Transverse colon (tissue), 4 donors: ENCODE data around the gene DNAAF8. TPM values are rescaled to one million over a fixed set of nuclear protein-coding genes. Genes with fewer than 3 reads are reported as not detected.
A peak's percentile ranks its signal among the peaks of the same experiment; 100 is the strongest.

Experiments
- DNase-seq: peaks from one replicate; pipeline ENCODE4 v3.0.0-alpha.2; 2019
- H3K27ac ChIP-seq, 4 donors: fragments of 200-600 bp; sonication (generic); 2 replicates each; pipeline ENCODE4 v1.5.1; 2016 to 2018; ENCODE audit warnings: inconsistent platforms in 4 of 4
- H3K27me3 ChIP-seq: fragments of 200-600 bp; sonication (generic); 2 replicates; pipeline ENCODE4 v1.5.1; 2017; ENCODE audit warnings: inconsistent platforms
- H3K36me3 ChIP-seq, 4 donors: fragments of 200-600 bp; sonication (generic); 2 replicates each; pipeline ENCODE4 v1.5.1; 2017 to 2019; ENCODE audit warnings: inconsistent platforms in 4 of 4
- H3K4me1 ChIP-seq, 4 donors: fragments of 200-600 bp; sonication (generic); 2 replicates each; pipeline ENCODE4 v1.5.1; 2017 to 2020; ENCODE audit warnings: inconsistent platforms in 4 of 4
- H3K4me3 ChIP-seq, 4 donors: fragments of 200-600 bp; sonication (generic); 1 replicate in 1 of 4; 2 replicates in 3 of 4; pipeline versions ENCODE4 v1.5.1 to v1.6.1; 2017 to 2019; ENCODE audit warnings: inconsistent platforms in 4 of 4
- H3K9me3 ChIP-seq, 2 donors: fragments of 200-600 bp; sonication (generic); 2 replicates each; pipeline ENCODE4 v1.5.1; 2017 to 2019; ENCODE audit warnings: inconsistent platforms in 2 of 2
- EP300 ChIP-seq: sonication (generic); formaldehyde crosslinking; IDR thresholded peaks from one replicate; pipeline ENCODE4 v1.6.1; 2017; ENCODE audit warnings: antibody characterized with exemption, low read depth
- POLR2A ChIP-seq: fragments of 450-650 bp; IDR thresholded peaks from one replicate; pipeline ENCODE4 v1.6.1; 2016; ENCODE audit warnings: antibody characterized with exemption, mild to moderate bottlenecking, moderate library complexity
- POLR2AphosphoS5 ChIP-seq, 3 donors: sonication (generic); formaldehyde crosslinking; IDR thresholded peaks; one replicate each; pipeline ENCODE4 v1.6.1; 2016; ENCODE audit warnings: antibody characterized with exemption in 3 of 3
- WGBS, 2 donors: methylation state at CpG; one replicate each; pipeline ENCODE4 v1.1.5; 2018; ENCODE audit warnings: low coverage in 1 of 2; 5-methylcytosine and 5-hydroxymethylcytosine counted together
- in situ Hi-C, 4 donors: fragments of 200-750 bp; cut with MboI; loops; one replicate each; pipeline versions ENCODE4 v1.15.0 to v1.15.1; 2017; ENCODE audit warnings: low sequenced_read_pairs in 3 of 4, low pct_ligation_motif_present in 1 of 4, low pct_unique_long_range_greater_than_20kb in 1 of 4
- intact Hi-C: fragments of 100-400 bp; cut with DNase I; formaldehyde crosslinking; loops from one replicate; pipeline ENCODE4 v1.15.1; 2023; ENCODE audit warnings: low total_unique reads
- total RNA-seq, 4 donors: library from RNA; depleted of rRNA; stranded (reverse); fragments of >200 nt; gene quantifications; one replicate each; pipeline ENCODE4 v1.1.0, GENCODE V29; 2016
- TF ChIP-seq, protein P1 (sequence below), 5 experiments: fragments of 200-600 bp in 3 of 5; fragments of 450-650 bp in 2 of 5; sonication (generic) in 3 of 5; IDR thresholded peaks; 1 replicate in 2 of 5; 2 replicates in 3 of 5; pipeline ENCODE4 v1.5.1; 2016 to 2017; ENCODE audit warnings: antibody characterized with exemption in 5 of 5, inconsistent platforms in 3 of 5, mild to moderate bottlenecking in 2 of 5, moderate library complexity in 1 of 5

Gene DNAAF8
- 1 to 10 TPM in 1 of 4 donors, under 1 TPM in 2, not detected in 1; 0.55 to 2.9 (median 0.60) TPM for total RNA-seq

DNA sequence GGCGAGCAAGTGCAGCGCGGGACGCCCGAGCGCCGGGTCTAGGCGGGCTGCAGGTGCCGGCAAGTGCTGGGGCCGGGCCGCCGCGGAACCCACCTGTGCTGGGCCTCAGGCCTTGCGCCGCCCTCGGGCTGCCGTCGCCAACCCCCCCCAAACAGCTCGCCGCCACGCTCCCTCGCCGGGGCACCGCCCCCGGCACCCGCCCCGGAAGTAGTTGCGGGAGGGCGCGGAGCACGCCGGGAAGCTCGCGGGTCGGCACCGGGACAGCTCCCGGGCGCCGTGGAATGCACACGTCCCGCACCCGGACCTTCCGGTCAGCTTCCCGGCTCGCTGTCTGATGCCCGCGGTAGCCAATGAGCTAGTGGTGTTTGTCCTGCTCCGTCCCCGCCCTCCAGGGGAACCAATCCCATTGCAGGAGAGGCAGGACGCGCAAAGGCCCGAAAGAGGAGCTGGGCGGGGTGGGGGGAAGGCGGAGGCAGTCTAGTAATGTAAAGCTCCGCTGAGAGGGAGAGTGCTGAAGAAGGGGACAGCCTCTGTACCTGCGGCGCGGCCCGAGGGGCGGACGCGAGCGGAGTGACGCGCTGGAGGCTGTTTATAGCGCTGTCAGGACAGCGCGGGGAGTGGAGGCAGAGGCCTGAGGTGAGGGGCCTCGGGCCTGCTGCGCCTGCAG is at the start of gene DNAAF8, which contains the start of gene ANKS3:
TSS of gene DNAAF8 (plus strand) at position 475 of the 667 bp plus-strand sequence. CDS start 1,978 bp downstream, outside the sequence.
TSS of gene ANKS3 (minus strand) at position 209 of the 667 bp plus-strand sequence. CDS start 4,122 bp downstream, outside the sequence.
- in situ Hi-C loops (no loop called here), intact Hi-C loops (no loop called here)
- Histone ChIP-seq H3K4me1 (peaks cover 0 to 17% (median 9%) of the 10 kb centered on the region in 4 donors), H3K36me3 (peaks cover 0 to 3% (median 0%) of the 10 kb centered on the region in 4 donors), H3K4me3 (peak within 1 kb of the TSS; percentile 81 to 93 (median 90)), H3K27ac (peak within 1 kb of the TSS; percentile 83 to 95 (median 88)), H3K27me3 (no peaks in the 10 kb centered on the region), H3K9me3 (no peaks in the 10 kb centered on the region)
- WGBS, 2 donors = 1% methylated on average over 67 of the region's 70 CpGs; no CpG with 5 or more reads in 1 of the 2 donors
- TF ChIP-seq, protein P1, sequence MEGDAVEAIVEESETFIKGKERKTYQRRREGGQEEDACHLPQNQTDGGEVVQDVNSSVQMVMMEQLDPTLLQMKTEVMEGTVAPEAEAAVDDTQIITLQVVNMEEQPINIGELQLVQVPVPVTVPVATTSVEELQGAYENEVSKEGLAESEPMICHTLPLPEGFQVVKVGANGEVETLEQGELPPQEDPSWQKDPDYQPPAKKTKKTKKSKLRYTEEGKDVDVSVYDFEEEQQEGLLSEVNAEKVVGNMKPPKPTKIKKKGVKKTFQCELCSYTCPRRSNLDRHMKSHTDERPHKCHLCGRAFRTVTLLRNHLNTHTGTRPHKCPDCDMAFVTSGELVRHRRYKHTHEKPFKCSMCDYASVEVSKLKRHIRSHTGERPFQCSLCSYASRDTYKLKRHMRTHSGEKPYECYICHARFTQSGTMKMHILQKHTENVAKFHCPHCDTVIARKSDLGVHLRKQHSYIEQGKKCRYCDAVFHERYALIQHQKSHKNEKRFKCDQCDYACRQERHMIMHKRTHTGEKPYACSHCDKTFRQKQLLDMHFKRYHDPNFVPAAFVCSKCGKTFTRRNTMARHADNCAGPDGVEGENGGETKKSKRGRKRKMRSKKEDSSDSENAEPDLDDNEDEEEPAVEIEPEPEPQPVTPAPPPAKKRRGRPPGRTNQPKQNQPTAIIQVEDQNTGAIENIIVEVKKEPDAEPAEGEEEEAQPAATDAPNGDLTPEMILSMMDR (IDR thresholded peaks at IDR 0.05) = no peak
- TF ChIP-seq POLR2AphosphoS5 (IDR thresholded peaks at IDR 0.05) = peak; percentile 49 to 69 (median 63)
- TF ChIP-seq EP300 = no peak
- peak; percentile 96 for DNase-seq

DNA sequence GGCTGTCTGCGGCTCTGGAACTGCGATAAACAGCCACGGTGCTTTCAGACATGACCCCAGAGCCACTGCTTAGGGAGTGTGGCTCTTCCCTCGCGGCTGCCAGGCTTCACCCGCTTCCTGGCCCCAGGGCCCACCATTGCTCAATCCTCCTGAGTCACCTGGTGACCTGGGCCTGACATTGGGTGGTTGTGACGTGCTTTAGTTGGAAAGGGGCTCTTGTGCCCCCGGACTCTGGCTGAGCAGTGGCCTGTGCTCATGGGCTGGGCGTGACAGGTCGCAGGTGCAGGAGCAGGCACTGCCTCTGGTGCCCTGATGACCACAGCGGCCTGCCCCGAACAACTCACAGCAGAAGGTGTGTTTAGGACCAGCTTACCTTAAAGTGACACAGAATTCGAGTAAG is 49.6 kb upstream of the DNAAF8 start:
- no peak for DNase-seq

DNA sequence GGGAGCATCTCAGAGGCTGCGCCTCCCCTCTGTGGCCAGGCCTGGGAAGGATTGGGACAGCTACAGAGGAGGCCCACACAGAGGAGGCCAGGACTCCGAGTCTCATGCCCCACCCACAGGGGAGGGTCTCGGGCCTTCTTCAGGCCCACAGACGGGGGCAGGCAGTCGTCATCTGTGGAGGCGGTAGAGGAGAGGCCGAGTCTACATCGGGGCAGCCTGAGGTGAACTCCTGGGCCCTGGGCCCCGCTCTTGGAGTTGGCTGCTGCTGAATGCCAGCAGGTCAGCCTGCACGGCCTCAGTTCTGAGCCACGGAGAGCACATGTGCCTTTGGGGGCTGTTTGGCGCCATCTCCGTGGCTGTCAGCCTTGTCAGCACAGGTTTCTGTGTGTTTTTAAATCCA is 49.0 kb upstream of the DNAAF8 start:
- Histone ChIP-seq H3K9me3 (no peaks in the 10 kb centered on the region), H3K27me3 (no peaks in the 10 kb centered on the region), H3K4me3 (no peak overlapping the region), H3K36me3 (peaks cover 0 to 20% (median 5%) of the 10 kb centered on the region in 4 donors), H3K4me1 (peaks cover 0 to 12% (median 4%) of the 10 kb centered on the region in 4 donors), H3K27ac (no peak overlapping the region)
- TF ChIP-seq POLR2A (no peak), POLR2AphosphoS5 (IDR thresholded peaks at IDR 0.05) (no peak), EP300 (no peak)
- TF ChIP-seq, protein P1 (IDR thresholded peaks at IDR 0.05) = no peak
- 95% methylated on average over 10 of the region's 13 CpGs; no CpG with 5 or more reads in 1 of the 2 donors for WGBS, 2 donors
- no peak for DNase-seq
- intact Hi-C loops = no loop called here
- in situ Hi-C loops = no loop called here

More for the DNA sequence above, 49.6 kb upstream of the DNAAF8 start:
- H3K27me3 ChIP-seq = no peaks in the 10 kb centered on the region
- no peak for TF ChIP-seq POLR2A
- TF ChIP-seq, protein P1 (IDR thresholded peaks at IDR 0.05) = no peak
- TF ChIP-seq POLR2AphosphoS5 (IDR thresholded peaks at IDR 0.05) = no peak
- TF ChIP-seq EP300 = no peak
- H3K4me1 ChIP-seq = peaks cover 0 to 12% (median 5%) of the 10 kb centered on the region in 4 donors
- peaks cover 0 to 20% (median 5%) of the 10 kb centered on the region in 4 donors for H3K36me3 ChIP-seq
- H3K27ac ChIP-seq = no peak overlapping the region
- in situ Hi-C loops = no loop called here
- WGBS, 2 donors = 96% methylated on average over 13 of the region's 13 CpGs; no CpG with 5 or more reads in 1 of the 2 donors
- no peaks in the 10 kb centered on the region for H3K9me3 ChIP-seq
- H3K4me3 ChIP-seq = no peak overlapping the region
- intact Hi-C loops = no loop called here

DNA sequence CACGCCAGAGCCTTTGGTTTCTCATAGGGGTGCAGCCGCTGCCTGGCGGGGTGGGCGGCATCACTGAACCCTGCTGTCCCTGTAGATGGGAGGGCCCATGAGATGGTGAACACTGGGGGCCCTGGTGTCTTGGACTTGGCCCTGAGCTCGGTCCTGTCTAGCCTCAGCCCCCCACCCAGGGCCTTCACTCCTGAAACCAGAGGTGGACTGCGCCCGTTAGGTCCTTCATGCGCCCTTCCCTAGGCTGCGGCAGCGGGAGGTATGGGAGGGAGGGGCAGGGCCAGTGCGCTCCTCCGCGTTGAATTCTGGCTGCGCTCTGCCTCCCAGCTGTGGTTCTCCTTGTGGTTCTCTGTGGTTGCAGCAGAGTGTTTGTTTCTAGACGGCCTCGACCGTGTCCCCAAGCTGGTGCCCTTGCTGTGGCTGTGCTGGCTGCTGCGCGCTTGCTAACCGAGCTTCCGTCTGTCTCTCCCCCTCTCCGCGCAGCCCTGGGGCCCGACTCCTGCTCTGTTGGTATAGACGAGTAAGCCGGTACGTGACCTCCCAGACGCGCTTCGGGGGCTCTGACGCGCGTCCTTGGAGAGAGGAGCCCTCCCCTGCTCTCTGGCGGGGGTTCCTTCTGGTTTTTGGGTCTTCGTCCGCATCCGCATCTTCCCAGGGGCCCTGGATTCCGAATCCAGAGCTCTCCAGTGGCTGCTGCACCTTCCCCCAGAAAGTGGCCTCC is 48.4 kb upstream of the DNAAF8 start:
- H3K9me3 ChIP-seq = no peaks in the 10 kb centered on the region
- in situ Hi-C loops (no loop called here), intact Hi-C loops (no loop called here)
- peaks cover 0 to 20% (median 5%) of the 10 kb centered on the region in 4 donors for H3K36me3 ChIP-seq
- H3K27ac ChIP-seq = no peak overlapping the region
- TF ChIP-seq POLR2AphosphoS5 (IDR thresholded peaks at IDR 0.05) = no peak
- no peak for TF ChIP-seq POLR2A
- TF ChIP-seq EP300 = no peak
- TF ChIP-seq, protein P1 (IDR thresholded peaks at IDR 0.05) = no peak
- peaks cover 0 to 6% (median 2%) of the 10 kb centered on the region in 4 donors for H3K4me1 ChIP-seq
- no peak overlapping the region for H3K4me3 ChIP-seq
- WGBS, 2 donors = 93% methylated on average over 38 of the region's 38 CpGs; no CpG with 5 or more reads in 1 of the 2 donors
- no peaks in the 10 kb centered on the region for H3K27me3 ChIP-seq
- no peak for DNase-seq
